Activated T-helper 9 cell treated with anti-CD3 and anti-CD28 coated beads, Interleukin-2, amount 50 U/mL, for 16 hours (primary cell): ENCODE measurements around the gene ADGRG6.

Experiments
- DNase-seq: peaks from one replicate; pipeline ENCODE4 v3.0.0-alpha.2; 2020; ENCODE audit warnings: low read depth

ADGRG6 gene

DNA sequence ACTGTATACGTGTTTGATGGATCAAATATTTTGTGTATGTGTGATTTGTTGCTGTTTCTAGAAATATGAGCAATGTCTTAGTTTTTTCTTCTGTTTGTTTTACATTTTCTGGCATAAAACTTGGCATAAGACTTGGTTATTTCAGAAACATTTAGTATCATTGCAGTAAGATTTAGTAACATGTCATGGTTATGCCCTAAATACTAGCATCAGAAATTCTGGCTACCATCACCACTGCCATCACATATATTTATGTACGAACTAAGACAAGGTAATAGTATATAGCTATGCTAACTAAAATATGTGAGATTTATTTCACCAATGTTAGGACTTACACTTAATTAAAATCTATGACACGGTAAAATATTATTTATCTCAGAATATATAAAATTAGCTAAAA lies 10.3 kb upstream of the ADGRG6 start:
- no peak for DNase-seq

DNA sequence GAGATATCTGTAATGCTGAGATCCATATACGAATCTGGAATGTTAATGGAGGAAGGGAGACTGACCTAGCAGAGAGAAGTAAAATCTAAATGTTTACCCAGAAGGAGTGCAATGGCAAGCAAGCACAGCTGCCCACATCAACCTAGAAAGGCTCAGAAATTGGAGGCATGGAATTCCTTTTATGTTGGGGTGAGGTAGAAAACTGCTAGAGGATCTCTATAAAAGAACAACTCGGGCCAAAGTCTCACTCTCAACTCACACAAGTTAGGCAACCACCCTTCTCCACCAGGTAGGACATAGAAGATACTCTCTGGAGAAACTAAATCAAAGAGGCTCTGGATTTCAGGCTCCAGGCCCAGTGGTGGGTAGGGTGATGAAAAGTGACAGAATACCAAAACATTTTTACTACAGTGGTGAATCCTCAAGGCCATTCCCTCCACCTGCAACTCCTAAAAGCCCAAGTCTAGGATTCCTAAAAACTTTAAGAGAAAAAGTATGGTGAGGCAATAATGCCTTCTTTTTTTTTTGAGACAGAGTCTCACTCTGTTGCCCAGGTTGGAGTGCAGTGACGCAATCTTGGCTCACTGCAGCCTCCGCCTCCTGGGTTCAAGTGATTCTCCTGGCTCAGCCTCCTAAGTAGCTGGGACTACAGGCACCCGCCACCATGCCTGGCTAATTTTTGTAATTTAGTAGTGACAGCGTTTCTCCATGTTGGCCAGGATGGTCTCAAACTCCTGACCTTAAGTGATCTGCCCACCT lies 9.5 kb upstream of the ADGRG6 start:
- DNase-seq, result no peak

DNA sequence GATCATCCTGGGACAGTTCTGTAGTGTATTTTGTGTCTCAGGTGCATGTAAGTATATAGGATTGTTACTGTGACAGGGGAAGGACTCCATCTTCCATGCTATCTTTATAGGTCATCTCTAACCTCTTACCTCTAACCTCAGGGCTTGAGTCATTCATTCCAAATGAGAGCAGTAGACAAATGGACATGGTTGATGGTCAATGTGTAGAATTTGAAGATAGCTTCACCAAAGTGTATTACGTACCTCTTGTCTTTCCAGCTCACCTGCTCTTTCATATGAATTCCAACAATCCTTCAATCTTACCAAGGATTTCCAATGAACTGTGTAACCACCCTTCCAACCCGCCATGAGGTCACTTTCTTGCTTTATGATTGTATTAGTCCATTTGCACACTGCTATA lies 8.7 kb upstream of the ADGRG6 start:
- DNase-seq, result no peak

DNA sequence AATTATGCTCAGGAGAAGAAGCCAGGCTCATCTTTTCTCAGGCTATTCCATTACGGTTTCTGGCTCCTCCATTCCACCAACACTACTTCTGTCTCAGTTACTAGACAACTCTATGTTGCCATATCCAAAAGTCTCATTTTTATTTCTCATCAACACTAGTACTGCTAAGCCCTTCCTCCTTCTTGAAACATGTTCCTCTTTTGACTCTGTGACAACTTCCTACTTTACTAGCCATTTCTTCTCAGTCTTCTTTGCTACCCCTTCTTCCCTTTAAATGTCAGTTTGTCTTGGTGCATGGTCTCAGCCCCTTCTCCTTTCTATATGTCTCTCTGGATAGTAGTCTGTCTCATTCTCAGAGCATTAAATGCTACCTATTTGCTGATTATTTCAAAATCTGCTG lies 7.1 kb upstream of the ADGRG6 start:
- no peak for DNase-seq

DNA sequence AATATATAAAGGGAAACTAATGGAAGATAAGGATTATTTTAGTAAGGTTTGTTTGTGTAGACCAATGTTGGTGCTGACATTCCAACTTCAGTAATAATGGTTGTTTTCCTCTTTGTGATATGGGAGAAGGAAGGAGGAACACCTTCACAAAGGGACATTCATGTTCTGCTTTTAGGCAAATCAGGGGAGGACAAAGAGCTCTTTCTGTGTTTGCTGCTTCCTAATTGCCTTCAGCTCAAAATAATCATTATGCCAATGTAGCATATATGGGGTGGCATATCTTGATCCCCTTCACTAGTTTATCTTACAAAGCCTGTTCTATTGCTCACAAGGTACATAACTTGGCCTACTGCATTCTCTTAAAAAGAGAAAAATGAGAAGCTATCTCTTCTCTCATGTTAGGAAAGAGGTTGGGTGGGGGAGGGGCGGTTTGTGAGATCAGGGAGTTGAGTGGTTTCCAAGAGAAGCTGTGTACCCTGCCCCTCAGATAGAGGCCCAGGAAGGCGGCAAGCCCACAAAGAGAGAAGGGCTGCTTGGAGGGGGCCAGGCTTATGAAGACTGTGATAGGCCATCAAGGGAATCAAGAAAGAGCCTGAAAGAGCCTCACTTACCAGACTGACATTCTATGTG lies 4.7 kb upstream of the ADGRG6 start:
- no peak for DNase-seq

DNA sequence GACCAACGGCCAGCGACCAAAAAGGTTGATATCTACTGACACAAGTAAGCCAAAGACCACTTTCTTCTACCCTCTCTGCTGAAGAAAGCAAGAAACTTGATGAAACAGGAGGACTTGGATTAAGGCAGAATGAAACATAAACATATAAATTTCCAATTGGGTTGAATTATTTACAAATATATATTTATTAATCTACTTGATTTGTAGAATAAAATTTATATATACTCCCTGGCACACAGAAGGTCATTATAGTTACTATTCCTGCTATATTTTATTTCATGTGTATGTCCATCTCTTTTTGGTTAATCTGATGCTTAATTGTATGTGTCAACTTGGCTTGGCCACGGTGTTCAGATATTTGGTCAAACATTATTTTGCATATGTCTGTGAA lies 4.2 kb upstream of the ADGRG6 start:
- DNase-seq, result no peak

DNA sequence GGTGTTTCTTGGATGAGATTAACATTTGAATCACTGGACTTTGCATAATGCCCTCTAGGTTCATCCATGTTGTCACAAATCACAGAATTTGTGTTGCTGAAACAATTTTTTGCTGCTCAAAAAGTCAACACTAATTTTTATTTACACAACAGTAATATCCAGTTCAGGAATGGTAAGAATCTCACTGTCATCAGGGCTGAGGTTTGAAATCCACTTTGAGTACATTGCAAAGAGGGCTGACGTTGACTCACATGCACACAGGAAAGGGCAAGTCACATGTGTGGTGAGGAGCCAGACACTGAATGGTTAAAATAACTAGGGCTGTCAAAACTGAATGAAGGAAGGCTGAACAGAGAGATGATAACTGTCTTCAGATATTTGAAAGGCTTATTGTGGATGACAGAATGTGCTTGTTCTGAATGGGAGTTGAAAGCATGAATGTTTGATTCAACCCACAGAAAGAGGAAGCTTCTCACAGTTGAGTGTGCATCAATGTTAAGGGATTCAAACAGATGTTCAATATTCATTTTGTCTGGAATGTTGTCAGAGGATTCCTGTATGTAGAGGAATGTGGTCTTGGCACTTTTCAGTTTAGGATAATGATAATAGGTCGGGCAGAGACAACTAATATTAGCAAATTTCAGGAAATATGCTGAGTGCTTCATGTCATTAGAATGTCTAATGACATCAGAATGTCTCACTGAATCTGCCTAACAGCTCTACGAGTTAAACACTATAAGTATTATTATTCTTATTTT lies 3.6 kb upstream of the ADGRG6 start:
- no peak for DNase-seq

DNA sequence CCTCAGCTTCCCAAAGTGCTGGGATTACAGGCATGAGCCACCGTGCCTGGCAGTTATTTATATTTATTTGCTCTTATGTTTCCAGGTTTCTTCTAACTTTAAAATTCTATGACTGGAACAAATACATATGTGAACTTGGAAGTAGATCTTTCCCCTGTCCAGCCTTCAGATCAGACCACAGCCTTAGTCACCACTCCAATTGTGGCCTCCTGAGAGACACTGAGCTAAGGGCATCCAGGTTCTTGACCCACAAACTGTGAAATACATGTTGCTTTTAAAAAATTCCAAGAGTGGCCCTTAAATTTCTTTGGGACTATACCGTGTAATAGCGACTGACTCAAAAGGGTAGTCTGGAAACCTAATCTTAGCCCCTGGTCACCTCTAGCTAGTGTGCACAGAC lies 1.5 kb upstream of the ADGRG6 start:
- no peak for DNase-seq

DNA sequence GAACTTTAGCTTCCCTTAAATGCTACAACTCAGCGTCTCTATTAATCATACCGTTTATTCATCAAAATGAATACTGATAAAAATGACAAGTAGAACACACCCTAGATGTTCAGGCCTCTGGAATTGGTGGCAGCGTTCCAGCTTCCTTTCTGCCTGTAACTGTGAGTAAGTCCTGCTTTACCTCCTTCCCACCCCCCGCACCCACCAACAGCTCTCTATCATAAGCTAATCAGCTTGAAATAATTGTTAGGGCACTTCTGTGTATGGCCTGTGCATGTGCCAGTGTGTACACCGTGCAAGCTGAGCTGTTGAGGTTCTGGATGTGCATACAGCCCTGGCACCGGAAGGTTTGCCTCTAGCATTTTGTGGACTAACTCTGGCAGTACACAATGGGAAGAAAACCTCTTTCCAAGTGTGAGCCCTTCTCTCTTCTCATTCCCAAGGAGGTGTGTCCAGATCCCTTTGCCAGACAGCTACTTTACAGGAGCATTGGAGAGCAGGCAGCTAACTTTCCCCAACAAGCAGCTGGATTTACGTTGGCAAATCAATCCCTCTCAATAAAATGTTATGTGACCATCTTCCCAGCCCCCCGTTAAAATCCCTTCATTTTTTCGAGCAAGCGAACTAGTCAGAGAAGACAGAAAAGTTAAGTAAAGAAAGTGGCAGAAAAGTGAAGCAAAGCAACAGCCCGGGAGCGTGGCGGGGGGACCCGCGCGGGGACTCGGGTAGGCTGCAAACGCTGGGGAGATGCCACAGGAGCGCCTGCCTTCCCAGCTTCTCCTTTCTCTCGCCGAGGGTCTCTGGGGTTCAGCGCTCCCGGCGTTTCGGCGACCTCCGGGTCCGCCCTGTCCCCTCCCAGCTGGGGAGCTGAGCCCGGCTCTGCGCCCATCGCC lies 803 bp upstream of the ADGRG6 start:
- DNase-seq, result no peak

DNA sequence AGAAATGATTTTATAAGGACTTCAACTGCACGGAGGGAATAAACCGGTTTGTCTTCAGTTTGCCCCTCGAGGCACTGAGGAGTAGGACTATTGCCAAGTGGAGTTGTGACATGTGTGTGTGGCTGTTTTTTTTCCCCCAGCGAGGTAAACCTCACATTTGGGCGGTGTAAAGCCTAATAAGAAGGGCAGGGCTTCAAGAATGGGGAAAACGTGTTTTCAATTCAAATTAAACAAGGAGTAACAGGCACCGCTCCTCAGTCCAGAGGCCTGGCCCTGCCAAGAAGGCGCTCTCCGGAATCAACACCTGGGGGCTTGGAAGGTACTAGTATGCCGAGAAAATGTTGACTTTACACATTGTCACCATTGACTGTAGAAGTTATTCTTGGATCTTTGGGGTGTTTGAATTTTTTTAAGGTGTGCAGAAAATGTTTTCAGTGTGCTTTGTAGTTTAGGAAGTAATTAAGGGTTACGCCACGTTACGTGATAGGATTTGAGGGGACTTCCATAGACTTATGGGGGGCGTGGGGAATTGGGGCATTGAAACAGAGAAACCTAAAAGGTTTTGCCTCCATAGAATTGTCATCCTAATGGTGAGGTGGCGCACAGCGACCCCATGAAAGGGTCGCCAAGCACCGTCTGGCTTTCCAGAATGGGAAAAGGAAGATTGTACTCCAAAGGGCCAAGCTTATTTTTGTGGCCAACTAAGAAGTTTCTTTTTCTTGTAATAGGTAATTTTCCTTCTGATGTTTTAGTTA lies 791 bp downstream of the ADGRG6 start:
- no peak for DNase-seq

DNA sequence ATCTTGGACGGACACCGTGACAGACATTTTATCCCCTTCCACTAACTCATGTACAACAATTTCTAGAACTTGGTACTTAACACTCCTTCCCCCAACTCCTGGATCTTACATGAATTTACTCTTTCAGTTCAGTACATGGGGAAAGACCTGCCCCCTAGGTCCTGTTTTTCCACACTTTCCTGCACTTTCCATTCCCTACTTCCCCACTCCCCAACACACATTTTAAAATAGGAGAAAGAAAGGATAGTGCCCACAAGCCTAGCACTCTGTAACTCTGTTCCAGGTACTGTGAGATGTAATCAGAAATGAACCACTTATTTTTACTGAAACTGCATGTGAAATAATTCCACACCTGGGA lies 1.3 kb downstream of the ADGRG6 start:
- no peak for DNase-seq

DNA sequence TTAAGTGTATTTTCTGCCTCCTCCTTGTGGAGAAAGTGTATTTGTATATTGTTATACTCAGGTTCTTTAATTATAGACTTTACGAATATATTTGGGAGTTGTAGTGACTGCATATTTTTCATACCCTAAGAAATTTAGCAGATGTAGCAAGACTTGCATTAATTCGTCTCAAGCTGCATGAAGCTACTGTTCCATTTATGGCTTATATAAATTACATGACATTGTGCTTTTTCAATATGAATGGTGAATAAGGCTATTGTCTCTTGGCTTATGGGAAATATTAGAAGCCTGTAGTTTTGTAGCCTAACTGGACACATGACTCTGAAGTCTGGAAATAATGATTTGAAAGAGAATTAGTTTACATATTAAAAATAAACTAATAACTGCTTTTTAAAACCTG lies 2.4 kb downstream of the ADGRG6 start:
- DNase-seq, result no peak

DNA sequence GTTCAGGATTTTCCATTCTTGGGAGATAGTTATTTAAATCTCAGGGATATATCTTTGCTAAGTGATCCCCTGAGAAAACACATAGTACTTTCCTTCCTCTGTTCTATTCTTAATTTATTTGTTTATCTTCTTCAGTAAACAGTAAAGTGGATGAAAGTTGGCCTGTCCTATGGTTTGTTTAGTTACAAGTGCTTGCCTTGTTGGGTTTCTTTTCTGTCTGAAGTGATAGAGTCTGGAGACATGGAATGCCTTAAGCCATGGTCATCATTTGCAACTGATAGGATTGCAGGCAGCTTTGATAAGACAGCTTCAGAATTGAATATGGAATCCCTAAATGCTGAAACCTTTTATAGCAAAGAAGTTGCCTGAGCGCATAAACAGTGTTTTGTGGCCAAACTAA lies 4.9 kb downstream of the ADGRG6 start:
- no peak for DNase-seq

DNA sequence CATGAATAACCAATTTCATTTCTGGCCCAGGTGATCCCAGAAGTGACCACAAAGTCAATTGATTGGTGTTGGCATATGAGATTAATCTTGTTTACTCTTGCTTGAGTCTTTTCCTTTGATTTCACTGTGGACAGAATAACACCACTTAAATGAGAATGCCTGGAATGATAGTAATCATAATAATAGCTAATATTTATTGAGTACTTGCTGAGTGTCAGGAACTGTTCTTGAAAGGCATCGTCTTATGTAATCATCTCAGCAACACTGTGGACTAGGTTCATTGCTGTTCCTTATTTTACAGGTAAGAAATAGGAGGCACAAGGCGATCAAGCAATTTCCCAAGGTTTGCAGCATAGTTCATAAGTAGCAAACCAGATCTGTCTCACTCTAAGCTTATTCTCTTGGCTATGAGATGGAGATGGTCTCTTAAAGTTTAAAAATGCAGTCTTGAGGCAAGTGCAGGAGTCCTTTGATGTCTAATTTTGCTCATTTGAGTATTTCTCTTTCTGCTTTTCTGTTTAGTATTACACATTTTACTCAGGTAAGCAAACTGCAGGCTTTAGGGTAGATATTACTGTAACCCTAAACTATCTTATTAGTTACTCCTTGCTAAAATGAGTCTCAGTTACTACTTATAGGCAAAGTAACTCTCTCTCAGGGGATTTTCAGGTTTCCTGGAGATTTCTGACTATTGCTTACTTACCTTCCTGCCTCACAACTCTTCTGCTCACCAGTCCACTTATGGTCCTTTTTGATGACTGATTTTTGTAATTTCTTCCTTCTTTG lies 6.3 kb downstream of the ADGRG6 start:
- DNase-seq, result no peak

DNA sequence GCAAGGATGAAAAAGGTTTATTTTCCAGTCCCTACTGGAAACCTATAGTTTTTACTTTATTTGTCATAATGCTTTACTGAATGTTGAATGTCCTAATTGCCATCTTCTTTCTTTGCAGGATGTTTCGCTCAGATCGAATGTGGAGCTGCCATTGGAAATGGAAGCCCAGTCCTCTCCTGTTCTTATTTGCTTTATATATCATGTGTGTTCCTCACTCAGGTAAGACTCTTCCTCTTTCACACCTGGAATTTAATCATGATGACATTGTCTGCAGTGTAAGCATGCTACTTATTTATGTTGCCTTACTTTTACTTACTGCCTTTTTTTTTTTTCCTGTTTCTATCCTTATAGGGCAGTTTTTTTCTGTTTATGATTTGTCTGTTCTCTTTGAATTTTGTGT lies 7.6 kb downstream of the ADGRG6 start:
- no peak for DNase-seq

DNA sequence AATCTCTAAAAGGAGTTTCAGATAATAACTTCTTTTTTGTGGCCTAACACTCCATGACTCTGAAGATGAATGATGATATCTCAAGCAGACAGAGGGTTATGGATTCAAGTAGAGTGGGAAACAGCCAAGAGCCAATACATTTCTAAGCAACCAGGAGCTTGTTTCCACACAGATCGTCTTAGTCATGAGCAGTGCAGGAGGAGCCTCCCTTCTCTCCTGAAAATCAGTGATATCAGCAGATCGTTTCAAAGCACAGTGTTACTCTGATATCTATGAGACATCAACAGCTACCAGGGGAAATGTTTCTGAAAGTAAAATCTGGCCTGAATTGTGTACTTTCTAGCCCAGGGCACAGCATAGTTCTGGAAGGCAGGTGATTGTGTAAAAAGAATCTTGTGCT lies 11.5 kb downstream of the ADGRG6 start:
- DNase-seq, result no peak

DNA sequence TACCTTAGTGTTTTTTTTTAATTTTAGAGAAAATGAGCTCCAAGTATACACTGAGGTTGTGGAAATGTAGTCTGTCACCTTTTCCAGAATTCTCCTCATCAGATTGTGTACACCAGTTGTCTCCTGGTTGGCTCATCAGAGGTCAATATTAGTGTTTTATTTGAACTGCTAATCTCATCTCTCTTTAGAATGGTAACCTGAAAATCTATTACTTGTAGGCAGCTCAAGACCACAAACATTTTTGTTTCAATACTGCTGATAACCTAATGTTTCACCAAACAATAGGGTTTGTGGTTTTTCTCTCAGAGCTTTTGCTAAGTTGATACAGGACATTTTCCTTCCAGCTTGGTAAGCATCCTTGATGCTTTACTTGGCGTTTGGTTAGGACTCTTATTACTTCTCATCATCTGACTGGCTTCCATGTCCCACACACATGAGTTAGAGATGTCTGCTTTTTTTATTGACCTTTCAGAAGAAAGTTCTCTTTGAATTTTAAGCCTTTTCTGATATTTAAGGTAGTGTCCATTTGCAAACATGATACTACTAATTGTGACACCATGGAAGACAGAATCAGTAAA lies 15.1 kb downstream of the ADGRG6 start:
- DNase-seq, result no peak

DNA sequence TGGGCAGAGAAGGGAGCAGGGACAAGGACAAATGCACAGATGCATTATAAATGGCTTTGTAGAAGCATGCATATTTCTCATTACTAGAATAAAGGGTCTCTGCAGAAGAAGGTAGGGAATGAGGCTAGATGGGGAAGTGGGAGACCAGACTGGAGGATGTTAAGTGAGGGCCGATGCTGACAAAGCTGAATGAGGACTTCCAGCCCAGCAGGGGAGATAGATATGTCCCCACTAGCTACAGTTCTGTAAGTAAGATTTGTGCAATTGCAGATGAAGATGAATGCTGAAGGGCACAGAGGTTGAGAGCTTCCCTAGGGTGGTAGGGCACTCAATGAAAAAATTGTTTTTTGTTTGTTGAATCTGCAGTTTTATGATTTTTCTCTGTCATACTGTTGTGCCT lies 16.9 kb downstream of the ADGRG6 start:
- no peak for DNase-seq

DNA sequence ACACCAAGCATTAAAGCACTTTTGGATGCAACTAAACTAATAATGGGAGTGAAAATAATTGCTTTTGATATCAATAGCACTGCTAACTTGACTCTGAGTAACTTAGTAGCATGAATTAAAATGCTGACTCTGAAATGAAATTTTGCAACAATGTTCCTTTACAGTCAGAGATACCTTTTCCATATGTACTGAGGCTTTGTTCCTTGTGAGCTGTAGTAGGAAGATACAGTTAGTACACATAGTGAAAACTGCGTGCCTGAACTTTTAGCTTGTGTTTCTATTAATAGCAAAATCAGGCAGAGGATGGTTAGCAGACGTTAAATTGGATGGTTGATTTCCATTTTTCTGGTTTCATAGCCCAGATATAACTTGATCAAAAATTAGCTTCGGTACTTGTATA lies 18.6 kb downstream of the ADGRG6 start:
- no peak for DNase-seq

DNA sequence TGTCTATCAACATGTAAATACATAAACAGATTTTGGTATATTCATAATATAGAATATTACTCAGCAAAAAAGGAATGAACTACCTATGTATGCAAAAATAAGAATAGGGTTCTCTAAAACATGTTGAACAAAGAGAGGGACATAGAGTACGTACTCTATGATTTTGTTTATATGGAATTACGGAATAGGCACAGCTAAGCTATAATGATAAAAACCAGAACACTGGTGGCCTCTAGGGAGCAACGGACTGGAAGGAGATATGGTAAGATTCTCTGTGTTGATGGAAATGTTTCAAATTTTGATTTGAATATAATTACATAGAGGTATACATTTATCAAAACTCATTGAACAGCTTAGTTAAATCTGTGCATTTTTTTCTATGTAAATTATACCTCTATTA lies 19.6 kb downstream of the ADGRG6 start:
- no peak for DNase-seq

DNA sequence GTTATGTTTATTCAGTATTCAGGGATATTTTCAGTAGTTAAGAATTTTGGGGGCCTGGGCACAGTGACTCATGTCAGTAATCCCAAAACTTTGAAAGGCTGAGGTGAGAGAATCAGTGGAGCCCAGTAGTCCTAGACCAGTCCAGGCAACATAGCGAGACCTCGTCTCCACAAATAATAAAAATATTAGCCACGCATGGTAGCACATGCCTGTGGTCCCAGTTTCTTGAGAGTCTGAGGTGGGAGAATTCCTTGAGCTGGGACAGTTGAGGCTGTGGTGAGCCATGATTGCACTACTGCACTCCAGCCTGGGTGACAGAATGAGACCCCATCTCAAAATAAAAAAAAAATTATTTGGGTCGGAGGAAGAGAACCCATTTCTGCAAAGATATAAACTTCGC lies 20.3 kb downstream of the ADGRG6 start:
- no peak for DNase-seq
